ENCODE measurements around the gene RSPO3.

GRCh38 chr6:127176146-127176545 is 57.7 kb downstream of the RSPO3 start:
- TF ChIP-seq POLR2A (IDR thresholded peaks at IDR 0.05) (no peak), CTCF (IDR thresholded peaks at IDR 0.05) (no peak)

Data from uterus (tissue), 2 donors.